ENCODE data around the gene PUS7.

DNA sequence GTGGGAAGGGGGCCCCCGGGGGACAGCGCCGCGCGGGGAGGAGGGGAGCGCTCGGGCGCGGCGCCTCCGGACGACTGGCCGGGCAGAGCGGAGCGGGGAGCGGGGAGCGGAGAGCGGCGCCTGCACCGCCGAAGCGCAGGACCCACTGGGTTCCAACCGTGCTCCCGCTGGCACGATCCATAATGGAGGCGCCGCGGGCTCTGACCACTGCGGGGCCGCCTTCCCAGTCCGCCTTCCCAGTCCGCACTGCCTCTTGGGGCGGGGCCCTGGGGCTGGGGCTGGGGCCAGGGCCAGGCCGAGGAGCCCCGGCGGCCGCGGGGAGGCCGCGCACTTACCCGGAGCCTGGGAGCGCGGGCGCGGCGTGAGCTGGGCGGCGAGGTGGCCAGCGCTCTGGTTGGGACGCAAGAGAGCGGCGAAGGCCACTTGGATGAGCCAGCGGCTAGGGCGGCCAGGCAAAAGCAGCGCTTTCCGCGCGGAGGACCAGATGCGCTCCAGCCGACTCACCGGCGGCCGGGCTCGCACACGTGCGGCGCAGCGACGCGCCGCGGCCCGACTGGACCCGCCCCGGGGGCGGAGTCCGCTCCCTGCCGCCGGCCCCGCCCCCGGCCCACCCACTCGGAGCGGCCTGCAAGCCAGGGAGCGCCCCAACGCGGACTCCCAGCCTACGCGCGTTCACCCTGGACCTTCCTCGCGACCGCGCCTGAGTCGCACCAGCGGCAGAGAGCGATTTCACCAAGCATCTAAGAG lies at the start of gene PUS7:
- TF ChIP-seq CTCF (IDR thresholded peaks at IDR 0.05) (peak in 2 of 6 experiments; percentile 6 to 11), POLR2A (IDR thresholded peaks at IDR 0.05) (peak in 1 of 2 donors; percentile 82)
